GM23248 (cell line): Measurements from ENCODE around the gene PRPF18. TPM values are rescaled to one million over a fixed set of nuclear protein-coding genes. Genes with fewer than 3 reads are reported as not detected.
"Not testable (repeated sequence)": the region's sequence is repeated elsewhere in the genome, so short reads cannot be mapped to it uniquely, and the experiment has no call there.

Source experiments
- DNase-seq: peaks from one replicate; pipeline ENCODE4 v3.0.0-alpha.2; 2015
- H2AFZ ChIP-seq: fragments of 200-600 bp; sonication (generic); 2 replicates; pipeline ENCODE4 v1.6.1; 2016; ENCODE audit warnings: antibody characterized with exemption
- H3F3A ChIP-seq: fragments of 200-600 bp; sonication (generic); 2 replicates; pipeline ENCODE4 v1.6.1; 2016; ENCODE audit warnings: mild to moderate bottlenecking, antibody characterized with exemption, mixed run types; ENCODE audit not compliant: insufficient read depth
- H3K27ac ChIP-seq: fragments of 200-600 bp; sonication (generic); 2 replicates; pipeline ENCODE4 v1.5.1; 2016; ENCODE audit warnings: mild to moderate bottlenecking
- H3K27me3 ChIP-seq: fragments of 200-600 bp; sonication (generic); replicated peaks from 2 replicates; pipeline ENCODE4 v1.6.1; 2016; ENCODE audit warnings: mild to moderate bottlenecking; ENCODE audit not compliant: insufficient read depth
- H3K36me3 ChIP-seq: fragments of 200-600 bp; sonication (generic); 2 replicates; pipeline ENCODE4 v1.6.1; 2016; ENCODE audit warnings: low read depth, mild to moderate bottlenecking
- H3K4me1 ChIP-seq: fragments of 200-600 bp; sonication (generic); 2 replicates; pipeline ENCODE4 v1.6.1; 2016; ENCODE audit warnings: mild to moderate bottlenecking; ENCODE audit not compliant: insufficient read depth
- H3K4me2 ChIP-seq: fragments of 200-600 bp; sonication (generic); one replicate; pipeline ENCODE4 v1.6.1; 2016; ENCODE audit warnings: mild to moderate bottlenecking; ENCODE audit not compliant: unreplicated experiment
- H3K4me3 ChIP-seq: fragments of 200-600 bp; sonication (generic); 2 replicates; pipeline ENCODE4 v1.5.1; 2016; ENCODE audit warnings: mild to moderate bottlenecking
- H3K79me2 ChIP-seq: fragments of 200-600 bp; sonication (generic); 2 replicates; pipeline ENCODE4 v1.6.1; 2016; ENCODE audit warnings: mild to moderate bottlenecking; ENCODE audit not compliant: insufficient read depth
- H3K9ac ChIP-seq: fragments of 200-600 bp; sonication (generic); 2 replicates; pipeline ENCODE4 v1.6.1; 2016; ENCODE audit warnings: mild to moderate bottlenecking
- H3K9me2 ChIP-seq: fragments of 200-600 bp; sonication (generic); 2 replicates; pipeline ENCODE4 v1.6.1; 2016; ENCODE audit warnings: mixed run types, mild to moderate bottlenecking, moderate library complexity; ENCODE audit not compliant: insufficient read depth
- H3K9me3 ChIP-seq: fragments of 200-600 bp; sonication (generic); one replicate; pipeline ENCODE4 v1.6.1; 2017; ENCODE audit warnings: low read depth
- H4K20me1 ChIP-seq: fragments of 200-600 bp; sonication (generic); 2 replicates; pipeline ENCODE4 v1.6.0; 2016; ENCODE audit not compliant: insufficient read depth
- EZH2 ChIP-seq: fragments of 200-600 bp; sonication (generic); IDR thresholded peaks from 2 replicates; pipeline ENCODE4 v1.6.1; 2018; ENCODE audit warnings: antibody characterized with exemption, mild to moderate bottlenecking; ENCODE audit not compliant: insufficient read depth, poor library complexity, severe bottlenecking
- EZH2phosphoT487 ChIP-seq: fragments of 200-600 bp; sonication (generic); IDR thresholded peaks from 2 replicates; pipeline ENCODE4 v1.6.1; 2018; ENCODE audit warnings: antibody characterized with exemption, moderate library complexity, mild to moderate bottlenecking, low read depth; ENCODE audit not compliant: insufficient read depth
- WGBS, 2 experiments: methylation state at CpG; one replicate each; pipeline ENCODE4 v1.1.6; 2015 to 2017; ENCODE audit warnings: low lambda C conversion rate in 2 of 2, low coverage in 1 of 2; ENCODE audit errors: missing lambda C conversion rate in 2 of 2; 5-methylcytosine and 5-hydroxymethylcytosine counted together
- in situ Hi-C: fragments of 300-500 bp; cut with MboI; formaldehyde crosslinking; loops from 2 replicates; pipeline ENCODE4 v1.15.0; 2020
- polyA plus RNA-seq: library from polyadenylated mRNA; unstranded; fragments of >200 nt; fragmentation: Nextera tagmentation; extraction: Ambion mirVana; gene quantifications from 2 replicates; pipeline ENCODE4 v1.2.1, GENCODE V29; 2016
- total RNA-seq: library from RNA; depleted of rRNA; stranded (reverse); fragments of >200 nt; shearing (Covaris generic); gene quantifications from 2 replicates; pipeline ENCODE4 v1.2.3, GENCODE V29; 2014; rRNA removed

The PRPF18 gene
- 23.3 and 30.2 TPM in 2 replicates for total RNA-seq
- 21.8 and 22.1 TPM in 2 replicates for polyA plus RNA-seq

GRCh38 chr10:13586676-13587355 is at the start of gene PRPF18:
PRPF18 (plus strand) TSS chr10:13586965; CDS start chr10:13587087, 122 bp downstream.
- in situ Hi-C loops = no loop called here
- peaks cover 49% of the 10 kb centered on the region for H3K79me2 ChIP-seq
- H3F3A ChIP-seq = no peaks in the 10 kb centered on the region
- H3K9me2 ChIP-seq = no peaks in the 10 kb centered on the region
- DNase-seq = peak; percentile 94
- peaks cover 9% of the 10 kb centered on the region; the same call in 1 of the 2 replicates for H3K4me1 ChIP-seq
- H3K4me2 ChIP-seq = peak within 1 kb of the TSS; percentile 93
- no peaks in the 10 kb centered on the region for H3K9me3 ChIP-seq
- H2AFZ ChIP-seq = peak within 1 kb of the TSS; percentile 97
- H3K27me3 ChIP-seq = 0 out of 2 replicates have a peak, but pooled peaks cover 15% of the 10 kb centered on the region
- 0 out of 2 replicates have a peak, but pooled peaks cover 4% of the 10 kb centered on the region for H4K20me1 ChIP-seq
- H3K36me3 ChIP-seq = no peaks in the 10 kb centered on the region
- TF ChIP-seq EZH2phosphoT487 (no peak), EZH2 (no peak)
- H3K4me3 ChIP-seq = peak within 1 kb of the TSS; percentile 99
- H3K27ac ChIP-seq = no peak within 1 kb of the TSS
- 0 to 1% methylated on average over 37 to 38 of the region's 38 CpGs for WGBS, 2 experiments
- H3K9ac ChIP-seq = peak within 1 kb of the TSS; percentile 89

GRCh38 chr10:13537985-13538384 is 48.8 kb upstream of the PRPF18 start:
- WGBS, 2 experiments = 45 to 49% methylated on average over 9 of the region's 9 CpGs

GRCh38 chr10:13542533-13542932 is 44.2 kb upstream of the PRPF18 start:
- Histone ChIP-seq H3K4me2 (no peak overlapping the region), H3K4me3 (no peak overlapping the region), H3F3A (no peaks in the 10 kb centered on the region), H3K9me3 (no peaks in the 10 kb centered on the region), H3K27ac (no peak overlapping the region), H3K27me3 (peaks cover 64% of the 10 kb centered on the region), H3K36me3 (no peaks in the 10 kb centered on the region), H3K9ac (no peak overlapping the region), H3K9me2 (no peaks in the 10 kb centered on the region), H4K20me1 (no peaks in the 10 kb centered on the region), H3K4me1 (no peaks in the 10 kb centered on the region), H2AFZ (no peak overlapping the region), H3K79me2 (no peaks in the 10 kb centered on the region)
- no peak for TF ChIP-seq EZH2
- no peak for DNase-seq
- WGBS, 2 experiments = 66 to 81% methylated on average over 5 of the region's 5 CpGs
- in situ Hi-C loops = no loop called here

More at GRCh38 chr10:13537985-13538384, 48.8 kb upstream of the PRPF18 start:
- H3F3A ChIP-seq, DNase-seq, H4K20me1 ChIP-seq, H3K4me1 ChIP-seq, H3K36me3 ChIP-seq, in situ Hi-C loops, H3K4me2 ChIP-seq, H3K9me3 ChIP-seq, H3K9ac ChIP-seq, H3K9me2 ChIP-seq, H2AFZ ChIP-seq, H3K4me3 ChIP-seq, H3K79me2 ChIP-seq, H3K27ac ChIP-seq: not testable (repeated sequence)
- H3K27me3 ChIP-seq = peaks cover 50% of the 10 kb centered on the region

- Histone ChIP-seq H3K9me2 (no peaks in the 10 kb centered on the region), H3K27me3 (peaks cover 8% of the 10 kb centered on the region; the same call in 1 of the 2 replicates), H3K4me1 (no peaks in the 10 kb centered on the region), H2AFZ (no peak overlapping the region), H4K20me1 (no peaks in the 10 kb centered on the region), H3F3A (no peaks in the 10 kb centered on the region), H3K4me3 (no peak overlapping the region), H3K27ac (no peak overlapping the region), H3K9ac (no peak overlapping the region), H3K79me2 (no peaks in the 10 kb centered on the region), H3K4me2 (no peak overlapping the region), H3K9me3 (no peaks in the 10 kb centered on the region), H3K36me3 (no peaks in the 10 kb centered on the region)
- no peak for DNase-seq
- TF ChIP-seq EZH2phosphoT487 = no peak
- in situ Hi-C loops = no loop called here
- 45 to 47% methylated on average over 2 of the region's 2 CpGs for WGBS, 2 experiments
These were observed 36.0 kb upstream of the PRPF18 start for GRCh38 chr10:13550802-13551201.
